Mucosa of stomach (tissue), 1 donor: ENCODE results near the gene ROBO2.

Source experiments
- H3K27me3 ChIP-seq: one replicate; pipeline ENCODE4 v1.7.0; 2013; ENCODE audit warnings: mild to moderate bottlenecking, low read length; ENCODE audit not compliant: control insufficient read depth, insufficient read depth
- H3K36me3 ChIP-seq: one replicate; pipeline ENCODE4 v1.7.0; 2013; ENCODE audit warnings: low read length; ENCODE audit not compliant: control insufficient read depth, insufficient read depth
- H3K4me1 ChIP-seq: one replicate; pipeline ENCODE4 v1.7.0; 2013; ENCODE audit warnings: mild to moderate bottlenecking, low read length; ENCODE audit not compliant: control insufficient read depth, insufficient read depth
- H3K4me3 ChIP-seq: one replicate; pipeline ENCODE4 v1.7.0; 2013; ENCODE audit warnings: low read length
- H3K9ac ChIP-seq: one replicate; pipeline ENCODE4 v1.7.0; 2013; ENCODE audit warnings: mild to moderate bottlenecking, low read length, moderate library complexity
- H3K9me3 ChIP-seq: one replicate; pipeline ENCODE4 v1.7.0; 2013; ENCODE audit warnings: mild to moderate bottlenecking, low read length, moderate library complexity; ENCODE audit not compliant: control insufficient read depth
- donor health status: Pancreatic carcinoma.

The ROBO2 gene

DNA sequence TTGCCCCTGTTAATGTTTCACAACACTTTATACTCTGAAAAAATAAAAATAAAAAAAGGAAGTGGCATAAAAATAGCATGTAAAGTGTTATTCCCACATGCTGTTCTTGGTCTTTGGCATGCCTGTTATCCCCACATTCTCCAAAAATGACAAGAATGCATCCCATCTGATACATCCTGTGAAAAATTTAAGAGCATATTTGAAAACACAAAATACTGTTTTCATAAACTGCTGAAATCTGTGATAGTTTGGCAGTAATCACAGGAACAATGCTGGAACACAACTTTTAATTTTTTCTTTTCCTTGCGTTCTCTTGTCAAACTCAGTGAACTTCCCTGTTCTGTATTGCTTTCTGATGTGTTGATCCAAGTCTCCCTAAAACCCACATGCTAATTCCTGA lies 288.8 kb downstream of the ROBO2 start:
- Histone ChIP-seq H3K9ac (no peak overlapping the region), H3K4me1 (no peaks in the 10 kb centered on the region), H3K27me3 (no peaks in the 10 kb centered on the region), H3K36me3 (no peaks in the 10 kb centered on the region), H3K9me3 (no peaks in the 10 kb centered on the region), H3K4me3 (no peak overlapping the region)

GRCh38 chr3:77329116-77329515 lies 289.2 kb downstream of the ROBO2 start:
- Histone ChIP-seq H3K9ac (no peak overlapping the region), H3K4me1 (no peaks in the 10 kb centered on the region)

DNA sequence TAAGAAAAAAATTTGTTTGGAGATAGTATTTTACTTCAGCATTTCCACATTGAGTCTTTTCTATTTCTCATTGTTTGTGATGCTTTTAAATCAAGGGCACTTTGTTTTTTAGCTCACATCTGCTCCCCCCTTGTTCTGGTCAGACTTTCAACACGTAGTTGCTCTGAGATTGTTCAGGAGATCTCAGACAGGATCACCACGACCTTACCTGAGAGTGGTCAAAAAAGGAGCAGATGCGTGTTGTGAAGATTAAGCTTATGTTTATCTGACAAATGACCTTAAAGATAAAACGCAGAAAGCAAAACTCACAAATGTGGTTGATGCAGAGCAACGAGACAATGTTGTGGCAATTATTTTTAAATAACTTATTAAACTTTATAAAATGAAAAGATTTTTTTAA lies 298.3 kb downstream of the ROBO2 start:
- Histone ChIP-seq H3K4me3 (no peak overlapping the region), H3K9ac (no peak overlapping the region), H3K27me3 (no peaks in the 10 kb centered on the region), H3K36me3 (no peaks in the 10 kb centered on the region), H3K4me1 (no peaks in the 10 kb centered on the region), H3K9me3 (no peaks in the 10 kb centered on the region)

More at GRCh38 chr3:77329116-77329515, 289.2 kb downstream of the ROBO2 start:
- Histone ChIP-seq H3K36me3 (no peaks in the 10 kb centered on the region), H3K9me3 (no peaks in the 10 kb centered on the region), H3K4me3 (no peak overlapping the region), H3K27me3 (no peaks in the 10 kb centered on the region)

- H3K4me3 ChIP-seq: no peak overlapping the region
- H3K36me3 ChIP-seq: no peaks in the 10 kb centered on the region
- no peak overlapping the region for H3K9ac ChIP-seq
- H3K9me3 ChIP-seq: no peaks in the 10 kb centered on the region
- H3K27me3 ChIP-seq: no peaks in the 10 kb centered on the region
- no peaks in the 10 kb centered on the region for H3K4me1 ChIP-seq
Measured at GRCh38 chr3:77342027-77342426, 302.1 kb downstream of the ROBO2 start.

GRCh38 chr3:77342688-77343087 lies 302.8 kb downstream of the ROBO2 start:
- Histone ChIP-seq H3K9ac (no peak overlapping the region), H3K4me3 (no peak overlapping the region), H3K9me3 (no peaks in the 10 kb centered on the region), H3K36me3 (no peaks in the 10 kb centered on the region), H3K27me3 (no peaks in the 10 kb centered on the region), H3K4me1 (no peaks in the 10 kb centered on the region)

GRCh38 chr3:77345009-77345408 lies 305.1 kb downstream of the ROBO2 start:
- Histone ChIP-seq H3K36me3 (no peaks in the 10 kb centered on the region), H3K9me3 (no peaks in the 10 kb centered on the region)

DNA sequence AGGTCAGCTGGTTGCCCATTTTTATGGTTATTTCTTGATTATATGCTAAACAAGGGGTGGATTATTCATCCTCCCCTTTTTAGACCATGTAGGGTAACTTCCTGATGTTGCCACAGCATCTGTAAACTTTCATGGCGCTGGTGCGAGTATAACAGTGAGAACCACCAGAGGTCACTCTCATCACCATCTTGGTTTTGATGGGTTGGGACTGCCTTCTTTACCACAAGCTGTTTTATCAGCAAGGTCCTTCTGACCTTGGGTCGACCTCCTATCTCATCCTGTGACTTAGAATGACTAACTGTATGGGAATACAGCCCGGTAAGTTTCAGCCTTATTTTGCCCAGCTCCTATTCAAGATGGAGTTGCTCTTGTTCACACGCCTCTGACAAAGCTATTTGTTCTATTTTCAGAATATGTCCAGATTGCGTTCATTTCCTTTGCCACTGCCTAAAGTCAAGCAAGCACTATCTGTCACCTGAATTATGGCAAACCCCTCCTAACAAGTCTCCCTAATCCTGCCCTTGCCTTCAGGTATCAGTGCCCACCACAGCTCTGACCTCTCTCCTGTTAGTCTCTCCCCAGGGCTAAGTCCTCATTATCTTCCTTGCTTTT lies 308.5 kb downstream of the ROBO2 start:
- H3K9ac ChIP-seq: no peak overlapping the region
- no peaks in the 10 kb centered on the region for H3K36me3 ChIP-seq
- H3K4me3 ChIP-seq: no peak overlapping the region
- no peaks in the 10 kb centered on the region for H3K9me3 ChIP-seq
- H3K27me3 ChIP-seq: no peaks in the 10 kb centered on the region
- no peaks in the 10 kb centered on the region for H3K4me1 ChIP-seq

More at GRCh38 chr3:77345009-77345408, 305.1 kb downstream of the ROBO2 start:
- Histone ChIP-seq H3K27me3 (no peaks in the 10 kb centered on the region), H3K4me1 (no peaks in the 10 kb centered on the region), H3K9ac (no peak overlapping the region), H3K4me3 (no peak overlapping the region)

DNA sequence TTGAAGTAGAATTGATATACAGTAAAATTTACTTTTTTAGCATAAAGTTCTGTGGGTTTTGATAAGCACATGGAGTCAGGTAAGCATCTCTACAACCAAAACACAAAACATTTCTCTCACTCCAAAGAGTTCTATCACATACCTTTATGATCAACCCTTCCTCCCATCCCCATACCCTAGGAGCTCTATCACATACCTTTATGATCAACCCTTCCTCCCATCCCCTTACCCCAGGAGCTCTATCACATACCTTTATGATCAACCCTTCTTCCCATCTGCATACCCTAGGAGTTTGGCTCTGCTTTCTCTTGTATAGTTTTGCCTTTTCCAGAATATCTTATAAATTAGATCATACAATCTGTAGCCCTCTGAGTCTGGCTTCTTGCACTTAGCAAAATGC lies 315.1 kb downstream of the ROBO2 start:
- no peaks in the 10 kb centered on the region for H3K9me3 ChIP-seq
- no peak overlapping the region for H3K4me3 ChIP-seq
- H3K36me3 ChIP-seq: no peaks in the 10 kb centered on the region

GRCh38 chr3:77362936-77363335 lies 323.0 kb downstream of the ROBO2 start:
- Histone ChIP-seq H3K9me3 (no peaks in the 10 kb centered on the region), H3K27me3 (no peaks in the 10 kb centered on the region), H3K9ac (no peak overlapping the region), H3K4me1 (no peaks in the 10 kb centered on the region), H3K4me3 (no peak overlapping the region), H3K36me3 (no peaks in the 10 kb centered on the region)

More for the DNA sequence above, 315.1 kb downstream of the ROBO2 start:
- Histone ChIP-seq H3K27me3 (no peaks in the 10 kb centered on the region), H3K4me1 (no peaks in the 10 kb centered on the region), H3K9ac (no peak overlapping the region)

DNA sequence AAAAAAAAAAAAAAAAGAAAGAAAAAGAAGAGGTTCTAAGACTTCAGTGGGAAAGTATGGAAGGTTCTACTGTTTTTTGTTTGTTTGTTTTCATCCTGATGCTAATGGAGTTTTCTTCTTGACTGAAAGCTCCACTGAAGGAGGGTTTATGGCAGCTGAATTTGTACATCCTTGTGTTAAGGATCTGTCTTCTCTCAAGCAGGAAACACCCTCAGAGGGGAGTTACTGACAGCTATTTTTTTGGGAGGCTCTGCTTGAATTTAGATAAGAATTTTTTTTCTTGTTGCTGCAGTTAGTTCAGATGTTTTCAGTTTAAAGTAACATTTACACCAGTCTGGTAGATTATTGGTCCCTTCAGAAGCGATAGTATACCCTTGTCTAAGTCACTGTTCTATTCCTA lies 325.3 kb downstream of the ROBO2 start:
- Histone ChIP-seq H3K36me3 (no peaks in the 10 kb centered on the region), H3K9ac (no peak overlapping the region), H3K27me3 (no peaks in the 10 kb centered on the region), H3K9me3 (no peaks in the 10 kb centered on the region), H3K4me1 (no peaks in the 10 kb centered on the region), H3K4me3 (no peak overlapping the region)

DNA sequence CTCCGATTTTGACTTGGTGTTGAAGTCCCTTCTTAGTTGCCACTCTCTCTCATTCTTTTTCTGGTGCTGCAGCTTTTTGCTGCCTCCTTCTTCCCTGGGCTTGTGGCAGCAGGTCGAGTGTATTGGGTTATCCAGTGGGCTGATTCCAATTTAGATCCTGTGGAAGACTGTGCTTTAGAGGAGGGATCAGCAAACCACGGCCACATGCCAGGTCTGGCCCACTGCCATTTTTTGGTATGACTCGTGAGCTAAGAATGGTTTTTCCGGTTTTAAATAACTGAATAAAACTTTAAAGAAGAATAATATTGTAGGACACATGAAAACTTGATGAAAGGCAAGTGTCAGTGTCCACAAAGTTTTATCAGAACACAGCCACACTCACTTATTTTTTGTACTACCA lies 330.5 kb downstream of the ROBO2 start:
- no peak overlapping the region for H3K9ac ChIP-seq
- H3K36me3 ChIP-seq: no peaks in the 10 kb centered on the region
- no peaks in the 10 kb centered on the region for H3K9me3 ChIP-seq
- no peaks in the 10 kb centered on the region for H3K4me1 ChIP-seq
- H3K27me3 ChIP-seq: no peaks in the 10 kb centered on the region
- H3K4me3 ChIP-seq: no peak overlapping the region

- Histone ChIP-seq H3K9ac (no peak overlapping the region), H3K4me3 (no peak overlapping the region), H3K36me3 (no peaks in the 10 kb centered on the region), H3K27me3 (no peaks in the 10 kb centered on the region), H3K4me1 (no peaks in the 10 kb centered on the region), H3K9me3 (no peaks in the 10 kb centered on the region)
Measured at GRCh38 chr3:77372018-77372417, 332.1 kb downstream of the ROBO2 start.
